GM18858 (cell line): ENCODE measurements around the gene STARD10.

ENCODE experiments used
- ATAC-seq: cut with Tn5 transposase; IDR thresholded peaks from one replicate; pipeline ENCODE4 v1.9.1; 2021; ENCODE audit not compliant: unreplicated experiment

Gene STARD10

GRCh38 chr11:72712168-72712751 lies 81.6 kb downstream of the STARD10 start:
- no peak for ATAC-seq

- ATAC-seq = no peak
These were observed 82.7 kb downstream of the STARD10 start for GRCh38 chr11:72711141-72711540.

GRCh38 chr11:72710278-72710677 lies 83.6 kb downstream of the STARD10 start:
- ATAC-seq = no peak

- no peak for ATAC-seq
These were observed 84.2 kb downstream of the STARD10 start for GRCh38 chr11:72709478-72710238.

- ATAC-seq = no peak
These were observed 86.8 kb downstream of the STARD10 start for GRCh38 chr11:72707032-72707431.

GRCh38 chr11:72706579-72706978 lies 87.3 kb downstream of the STARD10 start:
- ATAC-seq = no peak

GRCh38 chr11:72705442-72706365 lies 88.1 kb downstream of the STARD10 start:
- no peak for ATAC-seq

- ATAC-seq = no peak
These were observed 89.0 kb downstream of the STARD10 start for GRCh38 chr11:72704783-72705265.
